Stomach (tissue), 9 donors: ENCODE results near the gene MKX. TPM values are rescaled to one million over a fixed set of nuclear protein-coding genes. Genes with fewer than 3 reads are reported as not detected.

Source experiments
- DNase-seq, 2 donors: peaks; one replicate each; pipeline versions ENCODE4 v3.0.0 to v3.0.0-alpha.2; 2013 to 2019
- H3K27ac ChIP-seq, 5 donors: fragments of 200-600 bp in 4 of 5; sonication (generic) in 4 of 5; one replicate each; pipeline ENCODE4 v1.5.1; 2013 to 2019; ENCODE audit warnings: mild to moderate bottlenecking in 1 of 5, moderate library complexity in 1 of 5
- H3K27me3 ChIP-seq, 3 donors: fragments of 200-600 bp; sonication (generic); one replicate each; pipeline ENCODE4 v1.5.1; 2017 to 2019; ENCODE audit warnings: mixed run types in 1 of 3
- H3K36me3 ChIP-seq, 4 donors: fragments of 200-600 bp; sonication (generic); 1 replicate in 3 of 4; 2 replicates in 1 of 4; pipeline ENCODE4 v1.5.1; 2016 to 2019
- H3K4me1 ChIP-seq, 4 donors: fragments of 200-600 bp; sonication (generic); one replicate each; pipeline ENCODE4 v1.5.1; 2016 to 2019
- H3K4me3 ChIP-seq, 4 donors: fragments of 200-600 bp; sonication (generic) in 3 of 4; one replicate each; pipeline ENCODE4 v1.5.1; 2016 to 2019; ENCODE audit warnings: mild to moderate bottlenecking in 1 of 4
- H3K9me3 ChIP-seq, 4 donors: fragments of 200-600 bp; sonication (generic); one replicate each; pipeline ENCODE4 v1.5.1; 2016 to 2019
- EP300 ChIP-seq: sonication (generic); formaldehyde crosslinking; IDR thresholded peaks from one replicate; pipeline ENCODE4 v1.6.1; 2017; ENCODE audit warnings: antibody characterized with exemption
- POLR2A ChIP-seq, 4 donors: fragments of 450-650 bp; IDR thresholded peaks; one replicate each; pipeline ENCODE4 v1.6.1; 2016; ENCODE audit warnings: antibody characterized with exemption in 4 of 4, control low read depth in 2 of 4, mild to moderate bottlenecking in 1 of 4, moderate library complexity in 1 of 4
- POLR2AphosphoS5 ChIP-seq, 3 donors: sonication (generic); formaldehyde crosslinking; IDR thresholded peaks; one replicate each; pipeline ENCODE4 v1.6.1; 2016; ENCODE audit warnings: antibody characterized with exemption in 3 of 3
- WGBS, 5 donors: extraction: QIAGEN DNeasy Blood & Tissue Kit in 3 of 5; methylation state at CpG; one replicate each; pipeline versions ENCODE4 v1.1.5 to v1.1.7; 2013 to 2018; 5-methylcytosine and 5-hydroxymethylcytosine counted together
- intact Hi-C: fragments of 100-400 bp; cut with DNase I; formaldehyde crosslinking; loops from one replicate; pipeline ENCODE4 v1.15.1; 2023; ENCODE audit warnings: low total_unique reads
- polyA plus RNA-seq, 3 donors: library from polyadenylated mRNA; stranded (reverse); fragments of 200-250 nt; gene quantifications; one replicate each; pipeline ENCODE4 v1.2.3, GENCODE V29; 2013
- total RNA-seq, 5 donors: library from RNA; depleted of rRNA; stranded (reverse); fragments of >200 nt; gene quantifications; one replicate each; pipeline versions ENCODE4 v1.1.0 to v1.2.3, GENCODE V29; 2014 to 2016
- TF ChIP-seq, protein P1 (sequence below), 7 experiments: fragments of 450-650 bp in 4 of 7; fragments of 200-600 bp in 3 of 7; sonication (generic) in 3 of 7; IDR thresholded peaks; one replicate each; pipeline ENCODE4 v1.5.1; 2016 to 2019; ENCODE audit warnings: antibody characterized with exemption in 7 of 7, control low read depth in 2 of 7, mild to moderate bottlenecking in 1 of 7
- donor health status: healthy with polysubstance abuse.
- donor health status: Bipolar disorder and iron deficiency.
- donor health status: healthy.

MKX gene
- total and polyA plus RNA-seq, 8 donors: 0.06 to 24.1 (median 2.4) TPM; not detected in 2

DNA sequence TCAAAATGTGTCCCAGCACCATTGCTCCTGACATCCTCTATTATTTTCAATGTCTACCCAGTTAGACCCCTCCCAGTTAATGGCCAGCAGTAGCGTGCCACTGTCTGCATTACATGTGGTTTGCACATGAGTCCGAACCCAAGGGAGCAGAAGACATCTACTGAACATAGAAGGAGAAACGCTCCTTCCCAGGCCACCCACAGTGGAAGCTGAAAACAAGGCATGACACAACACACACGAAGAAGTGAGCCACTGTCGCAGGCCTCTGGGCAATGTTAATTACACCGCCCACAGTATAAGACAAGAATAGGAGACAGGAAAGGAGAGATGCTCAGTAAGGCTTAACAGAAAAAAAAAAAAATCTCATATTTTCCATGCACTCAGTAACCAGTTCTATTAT lies 50.5 kb downstream of the MKX start:
- no peak overlapping the region for H3K27ac ChIP-seq
- no peaks in the 10 kb centered on the region for H3K9me3 ChIP-seq
- H3K4me3 ChIP-seq: no peak overlapping the region
- no peak for DNase-seq
- intact Hi-C loops: no loop called here
- H3K4me1 ChIP-seq: peaks cover 0 to 7% (median 0%) of the 10 kb centered on the region in 4 donors
- H3K27me3 ChIP-seq: no peaks in the 10 kb centered on the region
- no peaks in the 10 kb centered on the region for H3K36me3 ChIP-seq
- 83 to 93% (median 85%) methylated on average over 6 of the region's 6 CpGs for WGBS, 5 donors
- TF ChIP-seq EP300: no peak
- no peak for TF ChIP-seq POLR2A (IDR thresholded peaks at IDR 0.05)
- TF ChIP-seq, protein P1, sequence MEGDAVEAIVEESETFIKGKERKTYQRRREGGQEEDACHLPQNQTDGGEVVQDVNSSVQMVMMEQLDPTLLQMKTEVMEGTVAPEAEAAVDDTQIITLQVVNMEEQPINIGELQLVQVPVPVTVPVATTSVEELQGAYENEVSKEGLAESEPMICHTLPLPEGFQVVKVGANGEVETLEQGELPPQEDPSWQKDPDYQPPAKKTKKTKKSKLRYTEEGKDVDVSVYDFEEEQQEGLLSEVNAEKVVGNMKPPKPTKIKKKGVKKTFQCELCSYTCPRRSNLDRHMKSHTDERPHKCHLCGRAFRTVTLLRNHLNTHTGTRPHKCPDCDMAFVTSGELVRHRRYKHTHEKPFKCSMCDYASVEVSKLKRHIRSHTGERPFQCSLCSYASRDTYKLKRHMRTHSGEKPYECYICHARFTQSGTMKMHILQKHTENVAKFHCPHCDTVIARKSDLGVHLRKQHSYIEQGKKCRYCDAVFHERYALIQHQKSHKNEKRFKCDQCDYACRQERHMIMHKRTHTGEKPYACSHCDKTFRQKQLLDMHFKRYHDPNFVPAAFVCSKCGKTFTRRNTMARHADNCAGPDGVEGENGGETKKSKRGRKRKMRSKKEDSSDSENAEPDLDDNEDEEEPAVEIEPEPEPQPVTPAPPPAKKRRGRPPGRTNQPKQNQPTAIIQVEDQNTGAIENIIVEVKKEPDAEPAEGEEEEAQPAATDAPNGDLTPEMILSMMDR (IDR thresholded peaks at IDR 0.05): no peak
- TF ChIP-seq POLR2AphosphoS5 (IDR thresholded peaks at IDR 0.05): no peak

DNA sequence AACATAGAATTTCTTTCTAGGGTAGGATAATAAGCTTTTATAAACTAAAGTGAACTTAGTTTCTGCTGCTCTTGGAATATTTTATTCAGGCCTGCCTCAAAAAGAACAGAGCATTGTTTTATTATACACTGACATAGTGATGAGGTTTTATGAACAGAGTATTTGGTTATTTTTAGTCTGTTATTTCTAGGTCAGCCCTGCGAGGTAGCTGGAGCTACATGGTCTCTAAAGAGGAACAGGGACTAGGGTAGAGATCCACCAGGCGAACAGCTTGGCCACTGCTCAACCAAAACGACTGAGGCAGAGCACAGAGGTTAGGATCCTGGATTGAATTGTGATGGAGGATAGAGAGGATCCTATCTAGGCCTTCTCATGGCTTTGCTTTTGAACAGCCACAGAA lies 53.0 kb downstream of the MKX start:
- no peaks in the 10 kb centered on the region for H3K9me3 ChIP-seq
- WGBS, 5 donors: 50 to 80% (median 75%) methylated on average over 3 of the region's 3 CpGs

DNA sequence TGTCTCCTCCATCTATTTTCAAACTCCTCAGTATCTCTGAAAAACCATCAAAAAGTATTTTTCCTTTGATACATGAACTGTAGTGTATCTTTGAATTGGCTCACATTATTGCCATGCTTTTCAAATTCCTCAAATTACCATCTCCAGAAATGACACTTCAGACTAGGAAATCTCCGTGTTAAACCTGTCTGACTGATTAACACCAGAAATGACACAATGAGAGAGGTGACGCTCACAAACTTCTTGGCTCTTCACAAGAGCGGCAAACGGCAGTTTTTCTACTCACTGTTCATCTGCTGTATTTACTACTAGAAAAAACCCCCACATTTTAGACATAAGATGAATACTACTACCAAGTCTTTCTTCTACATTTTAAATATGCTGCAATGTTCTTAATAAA lies 56.6 kb downstream of the MKX start:
- H3K27me3 ChIP-seq: no peaks in the 10 kb centered on the region
- no peaks in the 10 kb centered on the region for H3K9me3 ChIP-seq
- H3K27ac ChIP-seq: no peak overlapping the region
- no peaks in the 10 kb centered on the region for H3K4me1 ChIP-seq
- H3K36me3 ChIP-seq: no peaks in the 10 kb centered on the region
- intact Hi-C loops: no loop called here
- TF ChIP-seq, protein P1 (IDR thresholded peaks at IDR 0.05): no peak
- TF ChIP-seq EP300 (no peak), POLR2AphosphoS5 (IDR thresholded peaks at IDR 0.05) (no peak), POLR2A (IDR thresholded peaks at IDR 0.05) (no peak)
- WGBS, 5 donors: 82 to 96% (median 90%) methylated on average over 4 of the region's 4 CpGs
- no peak overlapping the region for H3K4me3 ChIP-seq
- DNase-seq: no peak

More for the DNA sequence above, 53.0 kb downstream of the MKX start:
- Histone ChIP-seq H3K4me1 (no peaks in the 10 kb centered on the region), H3K4me3 (no peak overlapping the region), H3K27ac (no peak overlapping the region), H3K36me3 (no peaks in the 10 kb centered on the region), H3K27me3 (no peaks in the 10 kb centered on the region)
- no peak for DNase-seq
- TF ChIP-seq POLR2A (IDR thresholded peaks at IDR 0.05) (no peak), POLR2AphosphoS5 (IDR thresholded peaks at IDR 0.05) (no peak), EP300 (no peak)
- TF ChIP-seq, protein P1 (IDR thresholded peaks at IDR 0.05): no peak
- intact Hi-C loops: no loop called here

DNA sequence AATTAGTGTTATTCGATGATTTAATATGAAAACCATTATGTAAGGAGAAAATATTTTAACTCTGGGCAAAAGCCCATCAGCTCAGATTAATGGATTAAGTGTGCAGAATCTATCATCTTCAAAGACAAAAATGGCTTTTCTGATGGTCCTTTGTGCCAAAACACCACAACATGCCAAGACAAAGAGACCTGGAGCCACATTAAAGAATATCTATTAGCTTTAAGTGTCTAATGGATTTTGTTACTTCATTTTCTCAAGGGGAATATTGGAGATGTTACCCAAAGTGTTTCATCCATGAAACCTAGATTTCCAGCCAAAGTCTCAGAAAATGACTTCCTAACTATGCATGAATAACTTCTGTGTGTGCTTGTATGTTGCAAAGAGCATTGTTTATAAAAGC lies 57.3 kb downstream of the MKX start:
- Histone ChIP-seq H3K4me1 (no peaks in the 10 kb centered on the region), H3K27me3 (no peaks in the 10 kb centered on the region), H3K9me3 (no peaks in the 10 kb centered on the region), H3K4me3 (no peak overlapping the region), H3K36me3 (no peaks in the 10 kb centered on the region), H3K27ac (no peak overlapping the region)
- 57 to 93% (median 82%) methylated on average over 1 of the region's 1 CpG for WGBS, 5 donors
- DNase-seq: no peak
- intact Hi-C loops: no loop called here
- TF ChIP-seq POLR2A (IDR thresholded peaks at IDR 0.05) (no peak), EP300 (no peak), POLR2AphosphoS5 (IDR thresholded peaks at IDR 0.05) (no peak)
- TF ChIP-seq, protein P1 (IDR thresholded peaks at IDR 0.05): no peak
